Activated naive CD8-positive, alpha-beta T cell treated with anti-CD3 and anti-CD28 coated beads, Interleukin-2, amount 50 U/mL, for 16 hours (primary cell): ENCODE results near the gene SCAMP4.

Experiments
- DNase-seq: peaks from one replicate; pipeline ENCODE4 v3.0.0-alpha.2; 2020; ENCODE audit warnings: low read depth, low spot score

The SCAMP4 gene

DNA sequence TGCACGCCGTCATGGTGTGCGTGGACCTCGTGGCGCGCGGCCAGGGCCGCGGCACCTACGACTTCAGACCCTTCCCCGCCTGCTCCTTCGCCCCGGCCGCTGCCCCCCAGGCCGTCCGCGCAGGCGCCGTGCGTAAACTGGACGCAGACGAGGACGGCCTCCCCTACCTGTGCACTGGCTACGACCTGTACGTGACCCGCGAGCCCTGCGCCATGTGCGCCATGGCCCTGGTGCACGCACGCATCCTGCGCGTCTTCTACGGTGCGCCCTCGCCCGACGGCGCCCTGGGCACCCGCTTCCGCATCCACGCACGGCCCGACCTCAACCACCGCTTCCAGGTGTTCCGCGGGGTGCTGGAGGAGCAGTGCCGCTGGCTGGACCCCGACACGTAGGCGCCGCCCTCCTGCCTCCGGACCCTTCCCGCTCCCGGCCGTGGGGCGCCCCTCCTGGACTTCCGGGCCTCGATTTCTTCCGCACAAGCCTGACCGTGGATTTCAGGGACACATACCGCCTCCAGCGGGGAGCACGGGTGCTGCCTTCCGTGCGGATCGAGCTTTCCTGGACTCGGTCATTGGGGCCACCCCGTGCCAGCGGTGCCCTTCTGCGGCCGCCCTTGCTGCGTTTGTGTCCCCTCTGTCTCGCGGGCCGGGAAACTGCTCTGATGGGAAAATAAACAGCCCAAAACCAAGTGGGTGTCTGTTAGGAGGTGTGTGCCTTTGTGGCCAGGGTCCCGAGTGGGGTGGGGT is 7.7 kb downstream of the SCAMP4 start:
- DNase-seq = no peak

DNA sequence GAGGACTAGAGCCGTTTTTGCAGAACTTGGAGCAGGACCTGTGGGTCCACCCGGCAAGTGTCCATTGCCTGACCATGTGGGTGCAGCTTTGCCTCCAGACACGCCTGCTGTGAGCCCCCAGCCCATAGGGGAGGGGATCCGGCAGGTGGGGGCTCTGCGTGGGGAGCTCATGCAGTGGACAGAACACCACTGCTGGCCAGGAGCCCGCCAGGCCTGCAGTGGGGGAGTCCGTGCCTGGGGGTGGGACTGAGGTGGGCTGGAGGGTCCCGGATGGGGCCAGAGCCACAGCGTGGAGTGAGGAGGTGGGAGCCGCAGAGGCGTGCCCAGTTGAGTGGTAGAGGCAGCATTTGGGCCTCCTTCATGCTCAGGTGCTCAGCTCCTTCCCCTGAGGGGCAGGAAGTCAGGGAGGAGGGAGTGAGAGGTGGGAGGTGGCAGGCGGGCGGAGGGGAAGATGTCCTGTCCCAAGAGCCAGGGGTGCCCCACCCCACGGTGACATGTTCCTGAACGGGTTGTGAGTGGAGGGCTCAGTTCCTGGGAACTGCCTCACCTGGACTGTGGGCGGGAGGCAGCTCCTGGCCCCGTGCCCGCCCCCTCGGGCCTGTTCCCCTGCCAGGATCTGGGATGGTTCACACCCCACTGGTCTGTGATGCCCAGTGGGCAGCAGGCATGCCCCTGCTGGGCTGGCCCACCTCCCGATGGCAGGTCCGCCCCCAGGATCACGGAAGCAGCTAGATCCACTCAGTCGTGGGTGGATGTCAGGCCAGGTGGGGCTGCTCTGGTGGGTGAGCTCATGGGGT is 8.8 kb downstream of the SCAMP4 start:
- DNase-seq = no peak

DNA sequence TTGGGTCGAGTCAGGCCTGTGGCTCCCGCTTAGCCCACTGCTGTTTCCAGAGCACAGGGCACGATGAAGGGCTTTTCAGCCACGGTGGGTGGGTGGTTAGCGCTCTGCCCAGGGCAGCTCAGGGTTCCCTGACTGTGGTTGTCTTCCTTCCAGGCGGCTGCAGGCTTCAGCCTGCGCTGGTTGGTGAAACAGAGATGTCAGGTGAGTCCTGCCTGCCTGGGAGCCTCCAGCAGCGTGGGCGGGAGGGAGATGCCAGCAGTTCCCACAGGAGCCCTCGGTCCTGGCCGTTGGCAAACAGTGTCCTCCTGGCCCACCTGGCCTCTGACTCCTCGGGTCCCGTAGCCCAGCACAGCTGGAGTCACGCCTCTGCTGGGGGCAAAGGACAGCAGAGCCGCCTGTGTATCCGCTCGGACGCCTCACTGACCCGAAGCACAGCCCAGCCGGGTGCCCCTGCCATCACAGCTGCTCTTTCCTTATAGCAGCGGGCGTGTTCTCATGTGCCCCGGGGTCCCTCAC is 9.7 kb downstream of the SCAMP4 start:
- no peak for DNase-seq

DNA sequence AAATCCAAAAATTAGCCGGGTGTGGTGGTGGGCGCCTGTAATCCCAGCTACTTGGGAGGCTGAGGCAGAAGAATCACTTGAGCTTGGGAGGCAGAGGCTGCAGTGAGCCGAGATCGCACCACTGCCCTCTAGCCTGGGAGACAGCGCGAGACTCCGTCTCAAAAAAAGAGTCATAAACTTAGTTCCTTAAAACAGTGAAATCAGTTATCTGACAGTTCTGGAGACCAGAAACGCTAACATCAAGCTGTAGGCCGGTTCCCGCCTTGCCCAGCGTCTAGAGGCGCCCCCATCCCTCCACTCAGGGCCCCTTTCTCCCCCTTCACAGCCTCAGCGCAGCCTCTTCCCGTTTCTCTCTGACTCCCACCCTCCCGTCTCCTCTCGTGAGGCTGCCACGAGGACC is 11.9 kb downstream of the SCAMP4 start:
- DNase-seq = no peak

DNA sequence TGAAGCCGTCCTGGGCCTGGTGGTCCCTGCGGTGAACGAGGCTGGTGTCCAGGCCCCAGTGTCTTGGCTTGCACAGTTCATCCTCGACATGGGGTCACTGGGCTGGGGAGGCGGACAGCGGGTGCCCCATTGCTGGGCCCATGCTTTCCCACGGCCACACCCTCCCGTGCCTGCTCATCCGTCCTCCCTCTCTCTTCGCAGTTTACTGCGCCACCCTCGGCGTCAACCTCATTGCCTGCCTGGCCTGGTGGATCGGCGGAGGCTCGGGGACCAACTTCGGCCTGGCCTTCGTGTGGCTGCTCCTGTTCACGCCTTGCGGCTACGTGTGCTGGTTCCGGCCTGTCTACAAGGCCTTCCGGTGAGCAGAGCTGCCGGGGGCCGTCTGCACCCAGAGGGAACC is 12.7 kb downstream of the SCAMP4 start:
- no peak for DNase-seq

DNA sequence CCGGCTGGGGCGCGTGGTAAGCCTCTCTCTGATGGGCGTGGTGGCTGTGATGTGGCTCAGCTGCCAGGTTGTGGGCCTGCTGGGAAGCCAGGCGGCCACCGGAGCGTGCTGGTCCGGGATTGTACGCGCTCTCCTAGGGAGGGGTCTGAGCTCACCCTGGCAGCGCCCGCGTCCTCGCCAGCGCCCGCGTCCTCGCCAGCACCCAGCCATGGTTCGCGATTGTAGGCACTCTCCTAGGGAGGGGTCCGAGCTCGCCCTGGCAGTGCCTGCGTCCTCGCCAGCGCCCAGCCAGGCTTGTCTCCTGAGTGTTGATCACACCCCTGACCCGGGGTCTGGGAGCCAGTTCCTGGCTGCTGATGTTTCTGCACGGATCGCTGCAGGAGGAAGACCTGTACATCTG is 13.8 kb downstream of the SCAMP4 start:
- DNase-seq = no peak

DNA sequence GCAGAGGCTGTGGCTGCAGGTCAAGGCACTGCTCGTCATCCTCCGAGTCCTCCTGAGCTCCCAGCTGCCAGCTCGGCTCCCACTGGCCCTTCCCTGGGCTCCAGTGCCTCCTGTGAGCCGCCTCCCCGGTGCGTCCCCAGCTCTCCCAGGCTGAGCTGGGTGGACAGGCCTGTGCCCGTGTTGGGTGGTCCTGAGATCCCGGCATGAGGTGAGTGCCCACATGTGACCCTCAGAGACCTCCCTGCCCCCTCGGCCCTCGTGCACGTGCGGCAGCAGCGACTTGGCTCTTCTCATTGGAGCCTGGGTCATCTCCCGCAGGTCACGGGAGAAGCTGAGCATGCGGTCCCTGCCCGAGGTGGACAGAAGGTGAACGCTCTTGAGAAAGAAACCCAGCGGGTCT is 15.4 kb downstream of the SCAMP4 start:
- no peak for DNase-seq

DNA sequence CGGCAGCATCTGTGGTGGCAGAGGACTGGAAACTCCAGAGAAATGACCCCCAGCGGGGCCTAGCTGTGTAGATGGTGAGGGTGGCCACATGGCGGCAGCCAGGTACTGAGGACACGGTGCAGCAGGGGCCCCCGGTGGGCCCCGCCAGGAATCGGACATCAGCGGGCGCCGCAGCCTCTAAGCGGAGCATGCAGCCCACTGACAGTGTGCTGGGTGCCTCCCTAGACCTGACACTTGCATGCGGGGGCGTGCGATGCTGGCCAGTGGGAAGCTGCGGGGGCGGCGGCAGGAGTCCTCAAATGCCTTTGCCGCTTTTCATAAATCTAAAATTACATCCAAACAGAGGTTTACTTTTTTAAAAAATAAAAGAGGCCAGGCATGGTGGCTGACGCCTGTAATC is 16.1 kb downstream of the SCAMP4 start:
- no peak for DNase-seq

DNA sequence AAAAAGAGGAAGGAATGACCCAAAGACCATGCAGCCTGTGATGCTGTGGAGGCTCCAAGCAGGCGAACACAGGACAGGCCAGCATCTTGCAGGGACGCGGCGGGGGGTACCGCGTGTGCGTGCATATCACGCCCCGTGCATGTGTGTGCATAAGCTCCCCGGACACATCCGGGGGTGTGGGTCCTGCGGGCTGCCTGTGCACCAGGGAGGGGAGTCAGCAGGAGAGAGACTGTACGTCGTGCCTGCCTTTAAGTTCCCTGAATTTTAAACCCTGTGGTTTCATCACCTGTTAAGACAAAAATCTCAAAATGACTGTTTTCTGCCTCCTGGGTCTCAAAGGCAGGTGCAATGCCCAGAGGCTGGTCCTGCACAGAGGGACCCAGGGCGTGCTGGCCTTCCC is 16.6 kb downstream of the SCAMP4 start:
- no peak for DNase-seq

DNA sequence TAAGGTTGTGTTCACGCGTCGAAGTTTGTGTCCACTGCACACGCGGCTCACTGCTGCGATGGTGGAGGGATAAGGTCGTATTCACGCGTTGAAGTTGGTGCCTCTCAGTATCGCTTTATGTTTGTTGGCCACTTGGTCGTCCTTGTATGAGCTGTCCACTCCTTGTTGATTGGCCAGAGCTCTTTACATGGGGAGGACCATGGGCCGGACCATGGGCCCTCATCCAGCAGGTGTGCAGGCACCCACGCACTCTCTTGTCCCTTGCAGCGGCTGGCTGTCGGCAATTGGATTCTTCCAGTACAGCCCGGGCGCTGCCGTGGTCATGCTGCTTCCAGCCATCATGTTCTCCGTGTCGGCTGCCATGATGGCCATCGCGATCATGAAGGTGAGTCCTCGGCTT is 17.6 kb downstream of the SCAMP4 start:
- DNase-seq = no peak

DNA sequence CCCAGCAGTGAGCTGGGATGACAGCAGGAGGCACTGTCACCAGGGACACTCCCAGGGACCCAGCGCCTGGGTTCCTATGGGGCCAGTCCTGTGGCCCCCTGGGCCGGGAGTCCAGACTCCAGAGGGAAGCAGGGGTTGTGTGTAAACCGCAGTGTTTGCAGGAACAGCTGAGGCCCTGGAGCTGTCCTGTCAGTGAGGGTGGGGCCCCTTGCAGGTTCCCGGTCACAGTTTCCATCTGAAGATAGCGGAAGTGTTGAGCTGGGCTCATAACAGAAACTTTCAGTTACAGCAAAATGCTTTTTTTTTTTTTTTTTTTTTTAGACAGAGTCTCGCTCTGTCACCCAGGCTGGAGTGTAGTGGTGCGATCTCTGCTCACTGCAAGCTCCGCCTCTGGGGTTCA is 18.1 kb downstream of the SCAMP4 start:
- DNase-seq = no peak

DNA sequence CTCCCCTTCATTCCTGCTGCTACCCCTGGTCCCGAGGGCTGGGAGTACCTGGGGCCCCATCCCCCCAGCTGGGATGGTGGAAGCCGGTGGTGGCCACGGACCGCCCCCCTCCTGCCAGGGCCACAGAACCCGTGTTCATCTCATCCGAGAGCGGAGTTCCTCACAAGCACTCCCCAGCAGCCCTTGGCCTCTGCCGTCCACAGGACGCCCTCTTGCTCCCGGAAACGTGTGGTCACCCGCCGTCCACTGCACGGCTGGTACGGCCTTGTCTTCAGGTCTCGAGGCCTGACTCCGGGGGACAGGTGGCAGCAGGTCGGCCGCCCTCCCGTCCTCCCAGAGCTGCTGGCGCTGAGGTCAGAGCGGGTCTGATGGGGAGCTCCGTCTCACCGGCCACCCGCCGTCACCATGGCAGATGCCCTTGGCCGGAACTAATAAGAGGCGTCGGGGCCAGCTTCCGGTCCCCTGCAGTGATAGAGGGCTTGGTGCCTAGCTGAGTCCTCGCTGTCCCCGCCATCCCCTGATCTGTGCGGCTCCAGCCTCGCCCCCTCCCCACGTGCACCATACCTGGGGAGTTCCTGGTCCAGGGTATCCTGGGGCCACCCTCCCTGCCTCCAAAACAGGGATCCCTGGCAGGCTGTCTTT is 19.2 kb downstream of the SCAMP4 start:
- no peak for DNase-seq

DNA sequence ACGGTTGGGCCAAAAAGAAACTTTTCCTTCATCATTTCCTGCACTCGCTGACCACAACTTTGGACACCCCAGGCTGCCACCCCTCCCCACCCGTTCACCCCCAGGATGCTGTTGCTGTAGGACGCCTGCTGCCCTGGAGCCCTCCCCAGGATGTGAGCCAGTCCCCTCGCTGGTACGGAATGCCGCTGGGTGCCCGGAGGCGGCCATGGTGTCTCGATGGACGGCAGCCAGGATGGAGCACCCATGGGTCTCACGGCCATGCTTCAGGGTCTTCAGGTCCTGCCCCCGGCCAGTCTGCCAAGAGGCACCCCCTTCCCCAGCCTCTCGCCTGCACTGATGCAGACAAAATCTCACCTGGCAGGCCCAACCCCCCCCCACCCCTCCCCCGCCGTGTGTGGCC is 20.3 kb downstream of the SCAMP4 start:
- DNase-seq = no peak

DNA sequence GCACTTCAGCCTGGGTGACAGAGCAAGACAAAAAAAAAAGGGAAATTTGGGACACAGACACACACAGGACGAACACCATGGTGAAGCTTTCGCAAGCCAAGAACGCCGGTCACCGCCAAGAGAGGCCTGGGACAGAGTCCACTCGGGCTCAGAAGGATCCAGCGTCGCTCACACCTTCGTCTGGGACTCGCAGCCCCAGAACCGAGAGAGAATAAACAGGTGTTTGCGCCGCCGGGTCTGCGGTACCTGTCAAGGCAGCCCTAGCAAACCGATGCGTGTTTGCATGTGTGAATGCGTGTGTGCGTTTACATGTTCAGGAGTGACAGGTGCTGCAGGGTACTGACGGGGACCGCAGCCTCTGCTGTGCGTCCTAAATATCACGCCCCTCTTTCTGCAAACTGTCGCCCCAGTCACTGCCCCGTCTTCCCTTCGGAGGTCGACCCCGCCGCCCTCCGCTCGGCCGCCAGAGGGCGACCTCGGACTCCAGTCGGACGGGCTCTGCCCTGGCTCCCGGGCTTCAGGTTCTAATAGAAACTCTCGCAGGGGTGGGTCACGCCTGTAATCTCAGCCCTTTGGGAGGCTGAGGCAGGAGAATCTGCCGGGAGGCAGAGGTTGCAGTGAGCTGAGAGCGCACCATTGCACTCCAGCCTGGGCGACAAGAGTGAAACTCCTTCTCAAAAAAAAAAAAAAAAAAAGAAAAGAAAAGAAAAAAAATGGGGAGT is 24.0 kb downstream of the SCAMP4 start:
- DNase-seq = peak; percentile 50

DNA sequence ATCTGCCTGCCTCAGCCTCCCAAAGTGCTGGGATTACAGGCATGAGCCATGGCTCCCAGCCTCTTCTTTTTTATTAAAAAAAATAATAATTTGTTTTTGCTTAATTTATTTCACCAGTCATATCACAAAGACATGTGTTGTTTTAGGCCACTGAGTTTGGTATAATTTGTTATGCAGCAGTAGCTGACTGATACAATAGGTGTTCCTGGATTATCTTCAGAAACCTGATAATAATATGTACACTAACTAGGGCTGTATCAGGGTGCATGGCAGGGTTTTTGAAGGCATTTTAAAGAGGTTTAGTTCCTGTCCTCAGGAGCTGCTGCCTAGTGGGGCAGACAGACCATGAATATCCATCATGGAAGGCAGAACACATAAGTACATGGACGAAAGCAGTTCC is 26.2 kb downstream of the SCAMP4 start:
- no peak for DNase-seq

DNA sequence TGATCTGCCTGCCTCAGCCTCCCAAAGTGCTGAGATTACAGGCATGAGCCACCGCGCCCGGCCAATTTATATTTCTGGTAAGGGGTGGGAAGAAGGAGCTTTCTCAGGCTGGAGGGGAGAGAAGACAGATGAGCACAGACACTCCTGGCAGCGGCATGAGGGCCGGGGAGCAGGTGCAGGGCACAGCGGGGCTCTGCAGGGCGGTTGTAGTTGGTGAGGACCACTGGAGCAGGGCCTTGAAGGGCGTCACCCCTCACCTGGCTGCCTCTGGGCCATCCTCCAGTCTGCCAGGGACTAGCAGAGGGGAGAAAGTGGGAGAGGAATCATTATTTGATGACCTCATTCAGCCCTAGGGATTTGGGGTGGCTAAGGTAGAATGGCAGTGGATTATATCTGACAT is 27.2 kb downstream of the SCAMP4 start:
- DNase-seq = no peak

DNA sequence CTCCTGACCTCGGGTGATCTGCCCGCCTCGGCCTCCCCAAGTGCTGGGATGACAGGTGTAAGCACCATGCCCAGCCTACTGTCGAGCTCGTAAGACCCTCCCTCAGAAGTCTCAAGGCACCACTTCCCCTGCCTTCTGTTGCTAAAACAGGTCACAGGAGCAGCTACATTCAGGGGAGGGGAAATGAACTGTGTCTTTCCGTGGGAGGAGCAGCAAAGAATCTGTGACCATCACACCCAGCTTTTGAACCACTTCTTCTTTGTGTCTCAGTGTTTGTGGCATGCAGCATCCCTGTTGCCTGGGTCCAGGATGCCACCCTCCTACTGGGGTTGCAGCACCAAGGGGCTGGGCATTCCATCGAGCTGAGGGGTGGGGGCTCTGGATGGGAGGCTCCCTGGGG is 28.0 kb downstream of the SCAMP4 start:
- DNase-seq = no peak

DNA sequence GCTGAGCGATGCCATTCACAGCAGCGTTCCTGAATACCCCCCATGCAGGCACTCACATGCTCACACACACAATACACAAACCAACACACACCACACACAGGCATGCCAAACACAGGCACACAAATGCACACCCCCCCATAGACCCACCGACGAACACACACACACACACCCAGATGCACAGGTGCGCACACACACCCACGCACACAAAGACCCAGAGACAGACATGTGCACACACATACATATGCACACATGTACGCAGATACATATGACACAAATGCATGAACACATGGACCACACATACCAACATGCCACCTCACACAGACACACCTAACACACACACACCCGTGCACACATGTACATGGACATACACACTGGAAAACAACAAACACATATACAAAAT is 28.7 kb downstream of the SCAMP4 start:
- DNase-seq = no peak

DNA sequence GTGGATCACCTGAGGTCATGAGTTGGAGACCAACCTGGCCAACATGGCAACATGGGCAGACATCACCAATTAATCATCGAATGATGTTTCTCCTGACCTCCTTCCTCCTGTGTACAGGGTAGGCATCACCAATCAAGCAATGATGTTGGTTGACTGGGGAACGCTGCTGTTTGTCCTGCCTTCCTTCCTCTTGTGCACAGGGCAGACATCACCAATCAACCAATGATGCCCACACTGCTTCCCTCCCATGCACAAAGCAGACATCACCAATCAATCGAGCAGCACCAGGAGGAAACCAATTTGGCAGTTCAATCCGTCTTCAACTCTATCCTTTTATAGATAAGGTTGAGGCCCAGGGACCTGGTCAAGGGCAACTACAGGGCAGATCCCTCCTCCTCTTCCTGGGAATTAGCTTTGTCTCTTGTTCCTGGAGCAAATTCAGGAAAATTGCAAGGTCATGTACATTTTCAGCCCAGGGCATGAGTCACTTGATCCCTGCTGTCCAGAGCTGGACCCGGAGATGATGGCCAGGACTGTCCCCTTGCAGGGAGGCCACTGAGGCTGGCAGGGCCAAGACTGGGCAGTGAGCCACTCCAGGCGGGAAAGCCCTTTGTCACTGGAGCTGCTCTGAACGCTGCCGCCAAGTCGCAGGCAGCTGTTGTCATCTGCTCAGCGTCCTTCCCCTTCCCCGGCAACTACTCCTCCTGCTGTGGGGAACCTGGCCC is 30.4 kb downstream of the SCAMP4 start:
- DNase-seq = no peak

DNA sequence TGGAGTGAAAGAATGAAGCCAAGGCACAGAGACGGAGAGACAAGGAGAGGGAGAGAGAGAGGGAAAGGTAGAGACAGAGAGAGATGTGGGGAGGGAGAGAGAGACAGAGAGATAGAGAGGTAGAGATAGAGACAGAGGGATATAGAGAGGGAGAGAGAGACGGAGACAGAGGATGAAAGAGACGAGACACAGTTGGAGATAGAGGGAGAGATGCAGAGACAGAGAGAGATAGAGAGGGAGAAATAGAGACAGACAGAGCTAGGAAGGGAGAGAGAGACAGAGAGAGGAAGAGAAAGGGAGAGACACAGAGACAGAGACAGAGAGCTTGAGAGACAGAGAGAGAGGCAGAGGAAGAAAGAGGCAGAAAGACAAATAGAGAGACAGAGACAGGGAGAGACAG is 31.2 kb downstream of the SCAMP4 start:
- DNase-seq = no peak

DNA sequence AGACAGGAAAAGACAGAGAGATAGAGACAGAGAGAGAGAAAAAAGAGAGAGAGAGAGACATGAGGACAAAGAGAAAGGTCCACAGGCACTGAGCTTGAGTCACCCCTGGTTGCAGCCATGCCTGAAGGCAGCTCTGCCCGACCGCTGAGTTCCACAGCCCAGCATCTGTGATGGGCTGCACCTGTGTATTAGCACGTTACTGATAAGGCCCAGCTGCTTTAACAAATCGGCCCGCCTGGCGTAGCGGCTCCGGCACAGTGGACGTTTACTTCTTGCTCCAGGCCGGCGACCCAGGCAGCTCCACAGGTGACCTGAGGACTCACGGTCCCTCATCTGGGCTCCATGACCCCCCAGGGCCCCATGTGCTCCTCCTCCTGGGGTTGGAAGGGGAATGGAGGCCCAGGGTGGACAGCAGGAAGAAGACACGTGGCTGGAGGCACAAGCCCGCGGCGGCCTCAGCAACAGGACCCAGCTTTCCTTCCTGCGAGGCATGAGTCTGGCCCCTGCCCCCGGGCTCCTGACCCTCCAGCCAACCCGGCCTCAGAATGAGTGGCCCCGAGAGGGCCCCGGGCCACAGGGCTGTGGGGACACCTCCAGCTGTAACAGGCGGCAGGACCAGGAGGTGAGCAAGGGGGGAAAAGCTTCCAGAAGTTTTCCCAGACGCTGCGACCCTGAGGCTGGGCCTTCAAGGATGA is 31.9 kb downstream of the SCAMP4 start:
- no peak for DNase-seq
